Sigmoid colon (tissue), 7 donors: ENCODE measurements around the gene YWHAE. TPM values are rescaled to one million over a fixed set of nuclear protein-coding genes. Genes with fewer than 3 reads are reported as not detected.
A peak's percentile ranks its signal among the peaks of the same experiment; 100 is the strongest.
"Not testable (repeated sequence)": the region's sequence is repeated elsewhere in the genome, so short reads cannot be mapped to it uniquely, and the experiment has no call there.

ENCODE experiments used
- DNase-seq: peaks from one replicate; pipeline ENCODE4 v3.0.0-alpha.2; 2019
- H3K27ac ChIP-seq, 4 donors: fragments of 200-600 bp; sonication (generic); one replicate each; pipeline ENCODE4 v1.5.1; 2016 to 2019; ENCODE audit warnings: mild to moderate bottlenecking in 1 of 4
- H3K27me3 ChIP-seq, 3 donors: fragments of 200-600 bp; sonication (generic); one replicate each; pipeline ENCODE4 v1.5.1; 2019; ENCODE audit warnings: mild to moderate bottlenecking in 1 of 3
- H3K36me3 ChIP-seq, 4 donors: fragments of 200-600 bp; sonication (generic); one replicate each; pipeline ENCODE4 v1.5.1; 2016 to 2019
- H3K4me1 ChIP-seq, 4 donors: fragments of 200-600 bp; sonication (generic); one replicate each; pipeline ENCODE4 v1.5.1; 2017 to 2019
- H3K4me3 ChIP-seq, 4 donors: fragments of 200-600 bp; sonication (generic); one replicate each; pipeline ENCODE4 v1.5.1; 2017 to 2019; ENCODE audit warnings: mild to moderate bottlenecking in 2 of 4, moderate library complexity in 1 of 4
- H3K9me3 ChIP-seq, 4 donors: fragments of 200-600 bp in 3 of 4; sonication (generic) in 3 of 4; one replicate each; pipeline versions ENCODE4 v1.5.1 to v1.6.1; 2013 to 2019
- EP300 ChIP-seq, 4 donors: sonication (generic); formaldehyde crosslinking; IDR thresholded peaks; one replicate each; pipeline ENCODE4 v1.6.1; 2017; ENCODE audit warnings: antibody characterized with exemption in 4 of 4
- POLR2A ChIP-seq, 2 donors: fragments of 450-650 bp; IDR thresholded peaks; one replicate each; pipeline ENCODE4 v1.6.1; 2016; ENCODE audit warnings: antibody characterized with exemption in 2 of 2, mild to moderate bottlenecking in 2 of 2, moderate library complexity in 2 of 2
- POLR2AphosphoS5 ChIP-seq, 4 donors: sonication (generic); formaldehyde crosslinking; IDR thresholded peaks; one replicate each; pipeline ENCODE4 v1.6.1; 2017; ENCODE audit warnings: antibody characterized with exemption in 4 of 4
- WGBS, 2 donors: extraction: QIAGEN DNeasy Blood & Tissue Kit; methylation state at CpG; one replicate each; pipeline ENCODE4 v1.1.7; 2013; 5-methylcytosine and 5-hydroxymethylcytosine counted together
- intact Hi-C: fragments of 100-400 bp; cut with DNase I; formaldehyde crosslinking; loops from one replicate; pipeline ENCODE4 v1.15.1; 2023
- polyA plus RNA-seq, 3 donors: library from polyadenylated mRNA; stranded (reverse); fragments of 200-250 nt; gene quantifications; one replicate each; pipeline ENCODE4 v1.2.3, GENCODE V29; 2013
- total RNA-seq, 4 donors: library from RNA; depleted of rRNA; stranded (reverse); fragments of >200 nt; gene quantifications; one replicate each; pipeline ENCODE4 v1.1.0, GENCODE V29; 2016
- TF ChIP-seq, protein P1 (sequence below), 4 experiments: fragments of 450-650 bp in 3 of 4; fragments of 200-600 bp in 1 of 4; IDR thresholded peaks; one replicate each; pipeline ENCODE4 v1.5.1; 2016 to 2019; ENCODE audit warnings: antibody characterized with exemption in 4 of 4, mild to moderate bottlenecking in 3 of 4, moderate library complexity in 2 of 4
- donor health status: healthy with polysubstance abuse.
- donor health status: Bipolar disorder and iron deficiency.
- donor health status: healthy.

Gene YWHAE
- total and polyA plus RNA-seq, 7 donors: 312 to 507 (median 378) TPM

DNA sequence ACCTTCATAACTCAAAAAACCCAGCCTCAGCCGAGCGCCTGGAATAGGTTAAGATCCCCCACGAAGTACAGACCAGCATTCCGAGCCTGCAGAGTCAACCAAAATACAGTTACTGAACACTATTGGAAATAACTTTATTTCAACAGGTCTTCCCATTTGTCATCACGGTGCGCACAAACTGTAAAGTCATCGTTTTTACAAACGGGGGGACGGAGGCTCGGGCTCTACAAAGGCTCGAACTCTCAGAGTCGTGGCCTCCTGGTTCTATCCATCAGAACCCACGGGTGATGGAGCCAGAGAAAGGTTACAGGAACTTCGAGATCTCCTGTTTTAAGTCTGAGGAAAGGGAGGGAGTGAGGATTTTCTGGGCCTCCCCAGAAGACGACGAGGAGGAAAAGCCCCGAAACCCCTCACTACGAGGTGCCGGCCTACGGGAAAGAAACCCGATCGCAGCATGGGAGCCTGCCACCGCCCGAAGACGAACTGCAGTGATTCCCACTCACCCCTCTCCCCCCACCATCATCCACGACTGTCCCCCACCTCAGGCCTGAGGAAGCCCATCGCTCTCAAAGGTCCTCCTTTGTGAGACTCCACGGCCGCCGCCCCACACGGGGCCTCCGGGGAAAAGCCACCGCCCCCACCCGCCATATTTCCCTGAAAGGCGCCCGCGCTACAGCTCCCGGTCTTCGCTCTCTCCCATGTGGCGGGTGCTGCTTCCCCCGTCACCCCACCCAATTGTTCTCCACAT lies 917 bp downstream of the YWHAE start:
- TF ChIP-seq, protein P1, sequence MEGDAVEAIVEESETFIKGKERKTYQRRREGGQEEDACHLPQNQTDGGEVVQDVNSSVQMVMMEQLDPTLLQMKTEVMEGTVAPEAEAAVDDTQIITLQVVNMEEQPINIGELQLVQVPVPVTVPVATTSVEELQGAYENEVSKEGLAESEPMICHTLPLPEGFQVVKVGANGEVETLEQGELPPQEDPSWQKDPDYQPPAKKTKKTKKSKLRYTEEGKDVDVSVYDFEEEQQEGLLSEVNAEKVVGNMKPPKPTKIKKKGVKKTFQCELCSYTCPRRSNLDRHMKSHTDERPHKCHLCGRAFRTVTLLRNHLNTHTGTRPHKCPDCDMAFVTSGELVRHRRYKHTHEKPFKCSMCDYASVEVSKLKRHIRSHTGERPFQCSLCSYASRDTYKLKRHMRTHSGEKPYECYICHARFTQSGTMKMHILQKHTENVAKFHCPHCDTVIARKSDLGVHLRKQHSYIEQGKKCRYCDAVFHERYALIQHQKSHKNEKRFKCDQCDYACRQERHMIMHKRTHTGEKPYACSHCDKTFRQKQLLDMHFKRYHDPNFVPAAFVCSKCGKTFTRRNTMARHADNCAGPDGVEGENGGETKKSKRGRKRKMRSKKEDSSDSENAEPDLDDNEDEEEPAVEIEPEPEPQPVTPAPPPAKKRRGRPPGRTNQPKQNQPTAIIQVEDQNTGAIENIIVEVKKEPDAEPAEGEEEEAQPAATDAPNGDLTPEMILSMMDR (IDR thresholded peaks at IDR 0.05): no peak
- TF ChIP-seq POLR2AphosphoS5 (IDR thresholded peaks at IDR 0.05): peak in 1 of 4 donors; percentile 3
- no peak for DNase-seq

GRCh38 chr17:1398028-1398427 lies 2.0 kb downstream of the YWHAE start:
- H3K4me1 ChIP-seq: peaks cover 0 to 61% (median 58%) of the 10 kb centered on the region in 4 donors
- TF ChIP-seq POLR2A (IDR thresholded peaks at IDR 0.05) (no peak), EP300 (IDR thresholded peaks at IDR 0.05) (no peak)
- TF ChIP-seq, protein P1 (IDR thresholded peaks at IDR 0.05): no peak
- no peaks in the 10 kb centered on the region for H3K27me3 ChIP-seq
- no peaks in the 10 kb centered on the region for H3K36me3 ChIP-seq
- DNase-seq: no peak
- intact Hi-C loops: loop anchor here (5.0 kb wide), 3 partner anchors 36 to 54 kb away; no protein-coding TSS in a partner anchor
- peak overlapping the region; percentile 77 to 91 (median 88) for H3K4me3 ChIP-seq
- WGBS, 2 donors: 5 to 11% methylated on average over 2 of the region's 2 CpGs
- no peaks in the 10 kb centered on the region for H3K9me3 ChIP-seq
- H3K27ac ChIP-seq: peak overlapping the region; percentile 94 to 98 (median 96)

More for the DNA sequence above, 917 bp downstream of the YWHAE start:
- no peaks in the 10 kb centered on the region for H3K36me3 ChIP-seq
- WGBS, 2 donors: 1% methylated on average over 41 of the region's 41 CpGs
- peaks cover 0 to 50% (median 47%) of the 10 kb centered on the region in 4 donors for H3K4me1 ChIP-seq
- peak overlapping the region; percentile 77 to 91 (median 88) for H3K4me3 ChIP-seq
- intact Hi-C loops: loop anchor here (5.0 kb wide), 3 partner anchors 37 to 53 kb away; no protein-coding TSS in a partner anchor
- H3K27ac ChIP-seq: peak overlapping the region; percentile 94 to 98 (median 96)
- no peaks in the 10 kb centered on the region for H3K9me3 ChIP-seq
- H3K27me3 ChIP-seq: no peaks in the 10 kb centered on the region

DNA sequence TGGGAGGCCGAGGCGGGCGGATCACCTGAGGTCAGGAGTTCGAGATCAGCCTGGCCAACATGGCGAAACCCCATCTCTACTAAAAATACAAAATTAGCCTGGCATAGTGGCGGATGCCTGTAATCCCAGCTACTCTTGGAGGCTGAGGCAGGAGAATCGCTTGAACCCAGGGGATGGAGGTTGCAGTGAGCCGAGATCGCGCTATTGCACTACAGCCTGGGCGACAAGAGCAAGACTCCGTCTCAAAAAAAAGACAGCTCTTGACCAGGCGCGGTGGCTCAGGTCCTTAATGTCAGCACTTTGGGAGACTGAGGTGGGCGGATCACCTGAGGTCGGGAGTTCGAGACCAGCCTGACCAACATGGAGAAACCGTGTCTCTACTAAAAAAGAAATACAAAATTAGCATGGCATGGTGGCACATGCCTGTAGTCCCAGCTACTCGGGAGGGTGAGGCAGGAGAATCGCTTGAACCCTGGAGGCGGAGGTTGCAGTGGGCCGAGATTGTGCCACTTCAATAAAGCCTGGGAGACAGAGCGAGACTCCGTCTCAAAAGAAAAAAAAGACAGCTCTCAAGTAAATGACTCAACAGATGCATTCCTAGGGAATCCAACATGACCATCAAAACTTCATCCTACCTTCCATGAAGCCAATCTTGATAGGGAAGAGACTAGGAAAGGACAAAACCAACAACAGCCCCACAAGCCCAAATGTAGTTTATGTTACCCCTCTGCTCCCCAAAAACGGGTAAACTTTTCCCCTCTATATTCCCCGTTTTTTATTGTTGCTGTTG lies 4.0 kb downstream of the YWHAE start:
- peaks cover 0 to 80% (median 77%) of the 10 kb centered on the region in 4 donors for H3K4me1 ChIP-seq
- H3K4me3 ChIP-seq, DNase-seq, H3K36me3 ChIP-seq, H3K27me3 ChIP-seq, H3K9me3 ChIP-seq: not testable (repeated sequence)
- WGBS, 2 donors: 88 to 92% methylated on average over 26 of the region's 26 CpGs
- intact Hi-C loops: loop anchor here (5.0 kb wide), 3 partner anchors 34 to 56 kb away; no protein-coding TSS in a partner anchor
- H3K27ac ChIP-seq: peak overlapping the region in 3 of 4 donors; percentile 94 to 98 (median 95)

- intact Hi-C loops: no loop called here
- WGBS, 2 donors: 93% methylated on average over 9 of the region's 9 CpGs
- Histone ChIP-seq H3K4me3 (no peak overlapping the region), H3K4me1 (peaks cover 0 to 99% (median 97%) of the 10 kb centered on the region in 4 donors), H3K27me3 (no peaks in the 10 kb centered on the region), H3K36me3 (no peaks in the 10 kb centered on the region), H3K9me3 (no peaks in the 10 kb centered on the region), H3K27ac (peak overlapping the region; percentile 49 to 98 (median 79))
- TF ChIP-seq EP300 (IDR thresholded peaks at IDR 0.05): no peak
- TF ChIP-seq POLR2A (IDR thresholded peaks at IDR 0.05): no peak
- TF ChIP-seq POLR2AphosphoS5 (IDR thresholded peaks at IDR 0.05): no peak
- TF ChIP-seq, protein P1 (IDR thresholded peaks at IDR 0.05): no peak
- peak; percentile 55 for DNase-seq
Observed at GRCh38 chr17:1391577-1391976, 8.4 kb downstream of the YWHAE start.
